ENCODE results near the gene SSH2.

DNA sequence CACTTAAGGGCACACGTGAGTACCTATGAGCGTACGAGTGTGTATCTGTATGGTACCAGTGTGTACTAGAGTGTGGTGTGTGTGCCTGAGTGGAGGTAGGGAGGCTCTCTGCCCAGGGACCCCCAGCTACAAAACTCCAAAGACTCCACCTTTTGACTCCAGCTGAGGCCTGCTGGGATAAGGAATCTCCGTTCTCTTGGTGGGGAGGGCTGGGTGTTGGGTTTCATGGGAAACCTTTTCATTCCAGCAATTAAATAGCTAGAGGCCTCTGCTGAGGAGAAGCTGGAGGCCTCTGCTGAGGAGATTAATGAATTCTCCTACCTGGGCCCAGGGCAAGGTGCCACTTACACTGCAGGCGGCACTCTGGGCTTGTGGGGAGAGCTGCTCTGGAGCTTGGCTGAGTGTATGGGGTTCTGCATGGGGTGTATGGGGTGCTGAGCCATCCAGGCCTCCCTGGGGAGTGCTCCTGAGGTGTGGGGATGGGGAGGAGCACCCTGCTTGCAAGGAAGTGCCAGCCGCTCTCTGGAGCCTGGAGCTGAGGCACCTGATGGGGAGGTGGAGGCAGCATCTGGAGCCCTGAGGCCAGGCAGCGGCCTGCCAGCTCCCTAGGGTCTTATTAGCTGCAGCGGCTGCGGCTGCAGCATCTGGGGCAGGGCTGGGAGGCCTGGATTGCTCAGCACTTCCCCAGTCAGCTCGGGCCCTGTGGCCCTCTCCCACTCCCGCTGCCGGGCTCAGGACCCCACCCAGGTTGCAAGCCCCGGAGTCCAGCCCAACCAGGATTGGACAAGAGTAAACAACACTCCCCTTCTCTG is 332.5 kb downstream of the SSH2 start:
- TF ChIP-seq, protein P1, sequence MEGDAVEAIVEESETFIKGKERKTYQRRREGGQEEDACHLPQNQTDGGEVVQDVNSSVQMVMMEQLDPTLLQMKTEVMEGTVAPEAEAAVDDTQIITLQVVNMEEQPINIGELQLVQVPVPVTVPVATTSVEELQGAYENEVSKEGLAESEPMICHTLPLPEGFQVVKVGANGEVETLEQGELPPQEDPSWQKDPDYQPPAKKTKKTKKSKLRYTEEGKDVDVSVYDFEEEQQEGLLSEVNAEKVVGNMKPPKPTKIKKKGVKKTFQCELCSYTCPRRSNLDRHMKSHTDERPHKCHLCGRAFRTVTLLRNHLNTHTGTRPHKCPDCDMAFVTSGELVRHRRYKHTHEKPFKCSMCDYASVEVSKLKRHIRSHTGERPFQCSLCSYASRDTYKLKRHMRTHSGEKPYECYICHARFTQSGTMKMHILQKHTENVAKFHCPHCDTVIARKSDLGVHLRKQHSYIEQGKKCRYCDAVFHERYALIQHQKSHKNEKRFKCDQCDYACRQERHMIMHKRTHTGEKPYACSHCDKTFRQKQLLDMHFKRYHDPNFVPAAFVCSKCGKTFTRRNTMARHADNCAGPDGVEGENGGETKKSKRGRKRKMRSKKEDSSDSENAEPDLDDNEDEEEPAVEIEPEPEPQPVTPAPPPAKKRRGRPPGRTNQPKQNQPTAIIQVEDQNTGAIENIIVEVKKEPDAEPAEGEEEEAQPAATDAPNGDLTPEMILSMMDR (IDR thresholded peaks at IDR 0.05): no peak
- no peak for TF ChIP-seq POLR2A (IDR thresholded peaks at IDR 0.05)
